Heart right ventricle (tissue), 16 donors: ENCODE measurements around the gene RXRB. TPM values are rescaled to one million over a fixed set of nuclear protein-coding genes. Genes with fewer than 3 reads are reported as not detected.

Experiments
- ATAC-seq, 8 donors: fragments of 200-7000 bp; cut with Tn5 transposase; one replicate each; pipeline ENCODE4 v1.9.1; 2020; ENCODE audit warnings: mild to moderate bottlenecking in 8 of 8, moderate library complexity in 8 of 8, moderate number of reproducible peaks in 1 of 8
- DNase-seq, 2 donors: peaks; one replicate each; pipeline ENCODE4 v3.0.0-alpha.2; 2020
- H3K27ac ChIP-seq, 10 donors: fragments of 200-600 bp; sonication (generic) in 2 of 10; one replicate each; pipeline versions ENCODE4 v1.5.0 to v1.8.0; 2020 to 2022; ENCODE audit warnings: mild to moderate bottlenecking in 3 of 10
- H3K27me3 ChIP-seq, 7 donors: fragments of 200-600 bp; one replicate each; pipeline ENCODE4 v1.8.0; 2021 to 2022; ENCODE audit warnings: mild to moderate bottlenecking in 2 of 7
- H3K36me3 ChIP-seq, 9 donors: fragments of 200-600 bp; sonication (generic) in 1 of 9; one replicate each; pipeline versions ENCODE4 v1.5.0 to v1.8.0; 2020 to 2022; ENCODE audit warnings: mild to moderate bottlenecking in 2 of 9
- H3K4me1 ChIP-seq, 9 donors: fragments of 200-600 bp; sonication (generic) in 1 of 9; one replicate each; pipeline versions ENCODE4 v1.5.0 to v1.8.0; 2020 to 2022; ENCODE audit warnings: mild to moderate bottlenecking in 4 of 9
- H3K4me3 ChIP-seq, 10 donors: fragments of 200-600 bp; sonication (generic) in 2 of 10; one replicate each; pipeline versions ENCODE4 v1.5.0 to v1.8.0; 2020 to 2022; ENCODE audit warnings: mild to moderate bottlenecking in 7 of 10, moderate library complexity in 2 of 10
- H3K9me3 ChIP-seq, 11 donors: fragments of 200-600 bp in 10 of 11; sonication (generic) in 2 of 11; one replicate each; pipeline versions ENCODE4 v1.5.0 to v1.8.0; 2013 to 2022; ENCODE audit warnings: mild to moderate bottlenecking in 2 of 11, control low read depth in 1 of 11, moderate library complexity in 1 of 11
- CTCF ChIP-seq, 9 donors: fragments of 200-600 bp; sonication (generic) in 2 of 9; IDR thresholded peaks; one replicate each; pipeline versions ENCODE4 v1.5.0 to v1.8.0; 2021 to 2022; ENCODE audit warnings: antibody characterized with exemption in 9 of 9, mild to moderate bottlenecking in 5 of 9, moderate library complexity in 1 of 9
- WGBS, 2 donors: extraction: QIAGEN DNeasy Blood & Tissue Kit; methylation state at CpG; one replicate each; pipeline ENCODE4 v1.1.7; 2013; ENCODE audit warnings: inconsistent platforms in 1 of 2; 5-methylcytosine and 5-hydroxymethylcytosine counted together
- intact Hi-C, 10 donors: fragments of 100-400 bp; cut with DNase I; formaldehyde crosslinking; loops; one replicate each; pipeline versions ENCODE4 v1.11.1 to v1.14.2; 2022
- polyA plus RNA-seq, 2 donors: library from polyadenylated mRNA; stranded (reverse); fragments of 200-250 nt; gene quantifications; one replicate each; pipeline ENCODE4 v1.2.3, GENCODE V29; 2013
- total RNA-seq, 10 donors: library from RNA; stranded (reverse); fragmentation: NEBNext Ultra II Directional in 3 of 10; extraction: Animal tissue kit (Norgen Biotek cat#: 25700) in 3 of 10; gene quantifications; one replicate each; pipeline versions ENCODE4 v1.2.1 to v1.2.4, GENCODE V29; 2021 to 2023
- donor health status: Arrhythmogenic right ventricular cardiomyopathy.
- donor health status: ischemic (EF 13 %, LVEDD 7.1; RV severe dilation, severe dysfunction).
- donor health status: healthy with polysubstance abuse.
- donor health status: DM: no; HTN: yes; CAD: no.
- donor health status: DM: no; HTN: no; CAD: no.
- donor health status: ischemic (EF 25% LVEDD 6.9; RV normal size, moderate dysfunction).
- donor health status: ischemic (EF 25% LVEDD 5.7; RV mildly dilated, moderate dysfunction).
- donor health status: healthy.
- donor health status: DM: yes; HTN: yes; CAD: no.
- donor health status: Ischemic cardiomyopathy.
- donor health status: ischemic (EF 35%, LVEDD 5.7; RV mildly dilated, moderate dysfunction).
- donor health status: nonischemic (EF 11% LVEDD 7.7; RV severe dilation, severe dysfunction).
- donor health status: DM: yes; HTN: yes; CAD: no.
- donor health status: PGD.
- donor health status: ischemic (EF 29% LVEDD 5.4; RV normal size, mild dysfunction).
- donor health status: nonischemic (EF 23%, LVEDD 6.1; RV moderate dilation, normal function).

Gene RXRB
- total and polyA plus RNA-seq, 12 donors: 22.2 to 40.7 (median 33.2) TPM

- DNase-seq (peak; percentile 40 to 53), ATAC-seq (peak; percentile 15 to 35 (median 28))
- H3K4me3 ChIP-seq: peak overlapping the region; percentile 15 to 56 (median 48)
- intact Hi-C loops: no loop called here
- H3K27ac ChIP-seq: peak overlapping the region in 8 of 10 donors; percentile 23 to 80 (median 68)
- H3K9me3 ChIP-seq: no peaks in the 10 kb centered on the region
- no peak for TF ChIP-seq CTCF (IDR thresholded peaks at IDR 0.05)
- 2% methylated on average over 66 to 71 of the region's 72 CpGs for WGBS, 2 donors
- peaks cover 0 to 41% (median 24%) of the 10 kb centered on the region in 9 donors for H3K36me3 ChIP-seq
- H3K27me3 ChIP-seq: peaks cover 0 to 35% (median 0%) of the 10 kb centered on the region in 7 donors
- H3K4me1 ChIP-seq: peaks cover 5 to 47% (median 26%) of the 10 kb centered on the region in 9 donors
Observed at GRCh38 chr6:33192671-33193602, 7.5 kb downstream of the RXRB start.

GRCh38 chr6:33192105-33192646, 8.3 kb downstream of the RXRB start, which contains the start of gene COL11A2:
Gene COL11A2 (minus strand): TSS chr6:33192467. CDS start chr6:33192240, 227 bp downstream.
- intact Hi-C loops: no loop called here
- 16 to 19% methylated on average over 24 to 35 of the region's 35 CpGs for WGBS, 2 donors
- Histone ChIP-seq H3K9me3 (no peaks in the 10 kb centered on the region), H3K4me1 (peaks cover 0 to 39% (median 21%) of the 10 kb centered on the region in 9 donors), H3K36me3 (peaks cover 0 to 33% (median 21%) of the 10 kb centered on the region in 9 donors), H3K27ac (peak within 1 kb of the TSS in 8 of 10 donors; percentile 23 to 80 (median 68)), H3K4me3 (peak within 1 kb of the TSS; percentile 15 to 56 (median 48)), H3K27me3 (peaks cover 0 to 35% (median 0%) of the 10 kb centered on the region in 7 donors)
- peak in 4 of 8 donors; percentile 2 to 26 (median 4) for ATAC-seq
- no peak for TF ChIP-seq CTCF (IDR thresholded peaks at IDR 0.05)
- no peak for DNase-seq

- no peak for TF ChIP-seq CTCF (IDR thresholded peaks at IDR 0.05)
- Histone ChIP-seq H3K4me3 (no peak overlapping the region), H3K9me3 (no peaks in the 10 kb centered on the region), H3K36me3 (peaks cover 0 to 27% (median 17%) of the 10 kb centered on the region in 9 donors), H3K27ac (no peak overlapping the region), H3K27me3 (peaks cover 0 to 35% (median 0%) of the 10 kb centered on the region in 7 donors), H3K4me1 (peaks cover 0 to 33% (median 19%) of the 10 kb centered on the region in 9 donors)
- 36 to 44% methylated on average over 8 of the region's 8 CpGs for WGBS, 2 donors
- ATAC-seq (no peak), DNase-seq (no peak)
- intact Hi-C loops: no loop called here
Observed at GRCh38 chr6:33191383-33192104, 8.9 kb downstream of the RXRB start.
